ENCODE measurements around the gene CNOT3.

The CNOT3 gene

GRCh38 chr19:54168174-54168917 lies 30.8 kb downstream of the CNOT3 start (continued):
- TF ChIP-seq, protein P1, sequence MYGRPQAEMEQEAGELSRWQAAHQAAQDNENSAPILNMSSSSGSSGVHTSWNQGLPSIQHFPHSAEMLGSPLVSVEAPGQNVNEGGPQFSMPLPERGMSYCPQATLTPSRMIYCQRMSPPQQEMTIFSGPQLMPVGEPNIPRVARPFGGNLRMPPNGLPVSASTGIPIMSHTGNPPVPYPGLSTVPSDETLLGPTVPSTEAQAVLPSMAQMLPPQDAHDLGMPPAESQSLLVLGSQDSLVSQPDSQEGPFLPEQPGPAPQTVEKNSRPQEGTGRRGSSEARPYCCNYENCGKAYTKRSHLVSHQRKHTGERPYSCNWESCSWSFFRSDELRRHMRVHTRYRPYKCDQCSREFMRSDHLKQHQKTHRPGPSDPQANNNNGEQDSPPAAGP (tag by site-specific recombination; IDR thresholded peaks at IDR 0.05), result 0 out of 2 replicates have a peak, but pooled peaks have one; percentile 52
- no peak for TF ChIP-seq BCL11B (tag by site-specific recombination; IDR thresholded peaks at IDR 0.05; ENCODE audit: low read depth)
- no peak for TF ChIP-seq WT1 (tag by site-specific recombination; IDR thresholded peaks at IDR 0.05)
- peak; percentile 86 for TF ChIP-seq SCRT2 (tag by site-specific recombination; IDR thresholded peaks at IDR 0.05)
- TF ChIP-seq ZNF184 (tag by site-specific recombination; IDR thresholded peaks at IDR 0.05), result no peak
- TF ChIP-seq ZIC2 (tag by site-specific recombination; IDR thresholded peaks at IDR 0.05), result 0 out of 2 replicates have a peak, but pooled peaks have one; percentile 12
- TF ChIP-seq ZNF449 (tag by site-specific recombination; IDR thresholded peaks at IDR 0.05), result no peak
- no peak for TF ChIP-seq ZNF146 (tag by site-specific recombination; IDR thresholded peaks at IDR 0.05)
- TF ChIP-seq, protein P2, sequence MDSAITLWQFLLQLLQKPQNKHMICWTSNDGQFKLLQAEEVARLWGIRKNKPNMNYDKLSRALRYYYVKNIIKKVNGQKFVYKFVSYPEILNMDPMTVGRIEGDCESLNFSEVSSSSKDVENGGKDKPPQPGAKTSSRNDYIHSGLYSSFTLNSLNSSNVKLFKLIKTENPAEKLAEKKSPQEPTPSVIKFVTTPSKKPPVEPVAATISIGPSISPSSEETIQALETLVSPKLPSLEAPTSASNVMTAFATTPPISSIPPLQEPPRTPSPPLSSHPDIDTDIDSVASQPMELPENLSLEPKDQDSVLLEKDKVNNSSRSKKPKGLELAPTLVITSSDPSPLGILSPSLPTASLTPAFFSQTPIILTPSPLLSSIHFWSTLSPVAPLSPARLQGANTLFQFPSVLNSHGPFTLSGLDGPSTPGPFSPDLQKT (IDR thresholded peaks at IDR 0.05; ENCODE audit: borderline replicate concordance, low read depth, low read length), result no peak
- TF ChIP-seq ZNF223 (tag by site-specific recombination; IDR thresholded peaks at IDR 0.05), result 0 out of 2 replicates have a peak, but pooled peaks have one; percentile 41
- TF ChIP-seq KLF1 (tag by site-specific recombination; IDR thresholded peaks at IDR 0.05), result peak; percentile 41; the same call in 1 of the 2 replicates
- TF ChIP-seq, protein P3, sequence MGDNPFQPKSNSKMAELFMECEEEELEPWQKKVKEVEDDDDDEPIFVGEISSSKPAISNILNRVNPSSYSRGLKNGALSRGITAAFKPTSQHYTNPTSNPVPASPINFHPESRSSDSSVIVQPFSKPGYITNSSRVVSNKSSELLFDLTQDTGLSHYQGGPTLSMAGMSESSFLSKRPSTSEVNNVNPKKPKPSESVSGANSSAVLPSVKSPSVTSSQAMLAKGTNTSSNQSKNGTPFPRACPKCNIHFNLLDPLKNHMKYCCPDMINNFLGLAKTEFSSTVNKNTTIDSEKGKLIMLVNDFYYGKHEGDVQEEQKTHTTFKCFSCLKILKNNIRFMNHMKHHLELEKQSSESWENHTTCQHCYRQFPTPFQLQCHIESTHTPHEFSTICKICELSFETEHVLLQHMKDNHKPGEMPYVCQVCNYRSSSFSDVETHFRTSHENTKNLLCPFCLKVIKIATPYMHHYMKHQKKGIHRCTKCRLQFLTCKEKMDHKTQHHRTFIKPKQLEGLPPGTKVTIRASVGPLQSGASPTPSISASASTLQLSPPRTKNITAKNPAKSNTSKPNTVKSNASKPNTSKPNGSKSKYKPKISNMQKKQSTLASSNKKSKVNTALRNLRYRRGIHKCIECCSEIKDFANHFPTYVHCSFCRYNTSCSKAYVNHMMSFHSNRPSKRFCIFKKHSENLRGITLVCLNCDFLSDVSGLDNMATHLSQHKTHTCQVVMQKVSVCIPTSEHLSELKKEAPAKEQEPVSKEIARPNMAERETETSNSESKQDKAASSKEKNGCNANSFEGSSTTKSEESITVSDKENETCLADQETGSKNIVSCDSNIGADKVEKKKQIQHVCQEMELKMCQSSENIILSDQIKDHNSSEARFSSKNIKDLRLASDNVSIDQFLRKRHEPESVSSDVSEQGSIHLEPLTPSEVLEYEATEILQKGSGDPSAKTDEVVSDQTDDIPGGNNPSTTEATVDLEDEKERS (tag by site-specific recombination; IDR thresholded peaks at IDR 0.05), result no peak
- TF ChIP-seq, protein P4, sequence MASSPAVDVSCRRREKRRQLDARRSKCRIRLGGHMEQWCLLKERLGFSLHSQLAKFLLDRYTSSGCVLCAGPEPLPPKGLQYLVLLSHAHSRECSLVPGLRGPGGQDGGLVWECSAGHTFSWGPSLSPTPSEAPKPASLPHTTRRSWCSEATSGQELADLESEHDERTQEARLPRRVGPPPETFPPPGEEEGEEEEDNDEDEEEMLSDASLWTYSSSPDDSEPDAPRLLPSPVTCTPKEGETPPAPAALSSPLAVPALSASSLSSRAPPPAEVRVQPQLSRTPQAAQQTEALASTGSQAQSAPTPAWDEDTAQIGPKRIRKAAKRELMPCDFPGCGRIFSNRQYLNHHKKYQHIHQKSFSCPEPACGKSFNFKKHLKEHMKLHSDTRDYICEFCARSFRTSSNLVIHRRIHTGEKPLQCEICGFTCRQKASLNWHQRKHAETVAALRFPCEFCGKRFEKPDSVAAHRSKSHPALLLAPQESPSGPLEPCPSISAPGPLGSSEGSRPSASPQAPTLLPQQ (tag by site-specific recombination; IDR thresholded peaks at IDR 0.05), result peak; percentile 28; the same call in 1 of the 2 replicates
- no peak for TF ChIP-seq ZNF548 (tag by site-specific recombination; IDR thresholded peaks at IDR 0.05)
- TF ChIP-seq ZFP69B (tag by site-specific recombination; IDR thresholded peaks at IDR 0.05), result 0 out of 2 replicates have a peak, but pooled peaks have one; percentile 40
- no peak for TF ChIP-seq OVOL3 (tag by site-specific recombination; IDR thresholded peaks at IDR 0.05)

GRCh38 chr19:54169149-54169740 lies 31.7 kb downstream of the CNOT3 start:
- Histone ChIP-seq H3K9me3 (ENCODE audit: control insufficient read depth, insufficient read depth, low read depth, low read length) (no peaks in the 10 kb centered on the region), H3K36me3 (ENCODE audit: control insufficient read depth in 2 of 2, insufficient read depth in 1 of 2, low read length in 2 of 2) (no peaks in the 10 kb centered on the region), H3K27ac (ENCODE audit: extremely low read depth, low read depth, low read length) (no peak overlapping the region), H3K4me1 (ENCODE audit: control insufficient read depth, insufficient read depth, low read length) (no peaks in the 10 kb centered on the region), H3K4me3 (ENCODE audit: low read depth, low read length) (no peak overlapping the region)
- ChIA-PET CTCF (interaction anchor here (0.7 to 4.6 kb wide), 8 partner anchors 10 to 258 kb away, joined by 3 to 18 read pairs (median 6); partner anchors contain the start of genes CNOT3, LENG1 and MBOAT7), POLR2A (interaction anchor here (0.7 to 1.4 kb wide), 3 partner anchors 9 to 128 kb away, joined by 3 to 6 read pairs (median 4); partner anchors contain the start of genes LENG1 and MBOAT7)
- TF ChIP-seq REST (tag by site-specific recombination; IDR thresholded peaks at IDR 0.05), result no peak
- TF ChIP-seq, protein P5, sequence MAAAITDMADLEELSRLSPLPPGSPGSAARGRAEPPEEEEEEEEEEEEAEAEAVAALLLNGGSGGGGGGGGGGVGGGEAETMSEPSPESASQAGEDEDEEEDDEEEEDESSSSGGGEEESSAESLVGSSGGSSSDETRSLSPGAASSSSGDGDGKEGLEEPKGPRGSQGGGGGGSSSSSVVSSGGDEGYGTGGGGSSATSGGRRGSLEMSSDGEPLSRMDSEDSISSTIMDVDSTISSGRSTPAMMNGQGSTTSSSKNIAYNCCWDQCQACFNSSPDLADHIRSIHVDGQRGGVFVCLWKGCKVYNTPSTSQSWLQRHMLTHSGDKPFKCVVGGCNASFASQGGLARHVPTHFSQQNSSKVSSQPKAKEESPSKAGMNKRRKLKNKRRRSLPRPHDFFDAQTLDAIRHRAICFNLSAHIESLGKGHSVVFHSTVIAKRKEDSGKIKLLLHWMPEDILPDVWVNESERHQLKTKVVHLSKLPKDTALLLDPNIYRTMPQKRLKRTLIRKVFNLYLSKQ (tag by site-specific recombination; IDR thresholded peaks at IDR 0.05; ENCODE audit: borderline replicate concordance), result no peak
- TF ChIP-seq RBAK (tag by site-specific recombination; IDR thresholded peaks at IDR 0.05), result no peak
- TF ChIP-seq SP3 (tag by site-specific recombination; IDR thresholded peaks at IDR 0.05), result no peak
- TF ChIP-seq ZNF654 (tag by site-specific recombination; IDR thresholded peaks at IDR 0.05; ENCODE audit: low read depth), result no peak
